Type B pancreatic cell (in vitro differentiated cells): ENCODE measurements around the gene LCOR. TPM values are rescaled to one million over a fixed set of nuclear protein-coding genes. Genes with fewer than 3 reads are reported as not detected.

Experiments
- DNase-seq: peaks from one replicate; pipeline ENCODE4 v3.0.0; 2021; ENCODE audit warnings: mixed read lengths; ENCODE audit not compliant: unreplicated experiment; ENCODE audit errors: extremely low spot score
- H3K27ac Mint-ChIP-seq: 2 replicates; pipeline ENCODE4 v1.8.0; 2021; ENCODE audit warnings: mild to moderate bottlenecking, mixed read lengths
- H3K27me3 Mint-ChIP-seq: 2 replicates; pipeline ENCODE4 v1.8.0; 2021; ENCODE audit warnings: mixed read lengths
- H3K36me3 Mint-ChIP-seq: 2 replicates; pipeline ENCODE4 v1.8.0; 2021; ENCODE audit warnings: mixed read lengths
- H3K4me1 Mint-ChIP-seq: one replicate; pipeline ENCODE4 v1.8.0; 2021; ENCODE audit warnings: mixed read lengths; ENCODE audit not compliant: unreplicated experiment
- H3K4me3 Mint-ChIP-seq: 2 replicates; pipeline ENCODE4 v1.8.0; 2021; ENCODE audit warnings: mild to moderate bottlenecking, mixed read lengths
- H3K9me3 Mint-ChIP-seq: 2 replicates; pipeline ENCODE4 v1.8.0; 2021; ENCODE audit warnings: mixed read lengths
- total RNA-seq: library from RNA; stranded (reverse); gene quantifications from 2 replicates; pipeline ENCODE4 v1.2.1, GENCODE V29; 2021; ENCODE audit warnings: low replicate concordance
- TF ChIP-seq, protein P1 (sequence below): fragments of 200-600 bp; sonication (generic); conservative IDR thresholded peaks from 2 replicates; pipeline ENCODE4 v1.5.0; 2021; ENCODE audit warnings: antibody characterized with exemption, mild to moderate bottlenecking

Gene LCOR
- total RNA-seq, 1 donor from 2014 or later: 55.1 TPM

DNA sequence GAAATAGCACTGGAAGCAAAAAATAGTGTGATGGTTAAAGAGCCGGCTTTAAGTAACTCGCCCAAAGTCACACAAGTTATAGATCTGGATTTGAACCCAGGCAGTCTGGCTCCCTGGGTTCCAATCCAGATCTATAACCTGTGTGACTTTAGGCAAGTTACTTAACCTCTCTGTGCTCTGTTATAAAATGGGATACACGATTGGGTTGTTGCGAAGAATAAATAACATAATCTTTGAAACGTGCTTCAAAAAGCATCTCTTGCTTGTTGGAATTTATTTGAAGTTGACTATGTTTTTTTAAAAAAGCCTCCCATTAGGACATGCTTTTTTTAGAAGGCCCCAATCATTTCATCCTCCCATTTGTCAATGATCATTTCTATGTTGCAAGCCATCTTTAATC, 3.5 kb upstream of the LCOR start:
- no peak for DNase-seq
- no peak overlapping the region for H3K4me3 Mint-ChIP-seq
- no peaks in the 10 kb centered on the region for H3K27me3 Mint-ChIP-seq
- no peak overlapping the region for H3K27ac Mint-ChIP-seq
- no peaks in the 10 kb centered on the region for H3K9me3 Mint-ChIP-seq
- no peaks in the 10 kb centered on the region for H3K36me3 Mint-ChIP-seq
- peaks cover 15% of the 10 kb centered on the region for H3K4me1 Mint-ChIP-seq
- TF ChIP-seq, protein P1, sequence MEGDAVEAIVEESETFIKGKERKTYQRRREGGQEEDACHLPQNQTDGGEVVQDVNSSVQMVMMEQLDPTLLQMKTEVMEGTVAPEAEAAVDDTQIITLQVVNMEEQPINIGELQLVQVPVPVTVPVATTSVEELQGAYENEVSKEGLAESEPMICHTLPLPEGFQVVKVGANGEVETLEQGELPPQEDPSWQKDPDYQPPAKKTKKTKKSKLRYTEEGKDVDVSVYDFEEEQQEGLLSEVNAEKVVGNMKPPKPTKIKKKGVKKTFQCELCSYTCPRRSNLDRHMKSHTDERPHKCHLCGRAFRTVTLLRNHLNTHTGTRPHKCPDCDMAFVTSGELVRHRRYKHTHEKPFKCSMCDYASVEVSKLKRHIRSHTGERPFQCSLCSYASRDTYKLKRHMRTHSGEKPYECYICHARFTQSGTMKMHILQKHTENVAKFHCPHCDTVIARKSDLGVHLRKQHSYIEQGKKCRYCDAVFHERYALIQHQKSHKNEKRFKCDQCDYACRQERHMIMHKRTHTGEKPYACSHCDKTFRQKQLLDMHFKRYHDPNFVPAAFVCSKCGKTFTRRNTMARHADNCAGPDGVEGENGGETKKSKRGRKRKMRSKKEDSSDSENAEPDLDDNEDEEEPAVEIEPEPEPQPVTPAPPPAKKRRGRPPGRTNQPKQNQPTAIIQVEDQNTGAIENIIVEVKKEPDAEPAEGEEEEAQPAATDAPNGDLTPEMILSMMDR: no peak

DNA sequence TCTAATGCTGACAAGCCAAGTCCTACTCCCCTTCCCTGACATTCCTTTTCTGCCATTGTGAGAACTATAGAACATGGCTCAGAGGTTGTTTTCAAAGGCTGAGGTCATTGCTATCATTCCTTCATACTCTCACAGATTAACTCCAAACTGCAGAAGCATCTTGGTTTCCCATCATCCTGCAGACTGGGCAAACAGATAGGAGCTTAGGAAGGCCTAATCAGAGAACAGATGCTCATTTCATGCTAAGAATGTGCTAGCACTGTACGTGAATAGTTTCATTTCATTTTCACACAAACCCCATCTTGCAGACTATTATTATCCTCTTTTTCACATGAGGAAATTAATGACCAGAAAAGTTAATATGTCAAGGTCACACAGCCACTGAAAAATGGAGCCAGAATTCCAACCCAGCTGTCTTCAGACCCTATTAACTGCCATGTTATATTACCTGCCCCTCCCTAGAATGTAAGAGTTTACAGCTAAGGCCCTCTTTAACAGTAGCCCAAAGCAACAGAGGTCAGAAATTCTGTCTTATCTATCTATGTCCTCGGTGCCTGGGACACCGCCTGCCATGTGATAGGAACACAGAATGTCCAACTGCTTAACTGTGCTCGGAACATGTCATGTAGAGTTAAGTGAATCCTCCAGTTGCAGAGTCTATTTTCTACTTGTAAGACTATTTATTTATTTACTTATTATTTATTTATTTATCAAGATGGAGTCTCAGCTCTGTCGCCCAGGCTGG, 2.9 kb upstream of the LCOR start:
- Mint-ChIP-seq H3K36me3 (no peaks in the 10 kb centered on the region), H3K9me3 (no peaks in the 10 kb centered on the region), H3K27me3 (no peaks in the 10 kb centered on the region), H3K27ac (no peak overlapping the region), H3K4me3 (no peak overlapping the region), H3K4me1 (peaks cover 20% of the 10 kb centered on the region)
- TF ChIP-seq, protein P1: no peak
- no peak for DNase-seq

DNA sequence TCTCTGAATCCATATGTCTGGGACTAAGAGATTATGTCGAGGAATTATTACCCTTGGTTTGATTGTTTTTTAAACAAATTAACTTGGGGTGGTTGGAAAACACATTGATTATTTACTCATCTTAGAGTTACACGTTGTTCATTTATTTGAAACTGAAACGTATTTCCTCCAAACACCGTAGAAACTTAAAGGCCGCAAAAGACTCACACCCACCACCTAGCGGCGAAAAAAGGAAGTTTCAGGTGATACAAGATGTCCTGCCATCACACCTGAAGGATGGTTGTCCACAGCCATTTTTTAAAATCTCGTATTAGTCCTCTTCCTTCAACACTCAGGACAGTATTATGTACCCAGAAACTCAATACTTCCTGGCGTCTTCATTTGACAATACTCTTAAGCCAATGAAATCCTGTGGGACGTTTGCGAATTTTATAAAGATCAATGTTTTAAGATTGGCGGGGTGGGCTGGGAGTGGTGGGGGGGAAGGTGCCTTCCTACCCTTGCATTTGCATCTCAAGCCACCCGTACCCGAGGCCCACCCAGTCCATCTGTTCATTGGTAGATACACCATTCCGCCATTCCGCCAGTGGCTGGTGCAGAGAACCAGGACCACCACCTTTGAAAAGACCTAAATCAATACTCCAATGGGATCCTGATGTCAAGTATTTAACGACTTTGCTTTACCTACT, 1.4 kb upstream of the LCOR start:
- TF ChIP-seq, protein P1: peak; percentile 92
- H3K4me1 Mint-ChIP-seq: peaks cover 28% of the 10 kb centered on the region
- H3K4me3 Mint-ChIP-seq: peak overlapping the region; percentile 86
- H3K36me3 Mint-ChIP-seq: no peaks in the 10 kb centered on the region
- no peaks in the 10 kb centered on the region for H3K27me3 Mint-ChIP-seq
- peak overlapping the region; percentile 87 for H3K27ac Mint-ChIP-seq
- peak; percentile 74 for DNase-seq
- no peaks in the 10 kb centered on the region for H3K9me3 Mint-ChIP-seq

DNA sequence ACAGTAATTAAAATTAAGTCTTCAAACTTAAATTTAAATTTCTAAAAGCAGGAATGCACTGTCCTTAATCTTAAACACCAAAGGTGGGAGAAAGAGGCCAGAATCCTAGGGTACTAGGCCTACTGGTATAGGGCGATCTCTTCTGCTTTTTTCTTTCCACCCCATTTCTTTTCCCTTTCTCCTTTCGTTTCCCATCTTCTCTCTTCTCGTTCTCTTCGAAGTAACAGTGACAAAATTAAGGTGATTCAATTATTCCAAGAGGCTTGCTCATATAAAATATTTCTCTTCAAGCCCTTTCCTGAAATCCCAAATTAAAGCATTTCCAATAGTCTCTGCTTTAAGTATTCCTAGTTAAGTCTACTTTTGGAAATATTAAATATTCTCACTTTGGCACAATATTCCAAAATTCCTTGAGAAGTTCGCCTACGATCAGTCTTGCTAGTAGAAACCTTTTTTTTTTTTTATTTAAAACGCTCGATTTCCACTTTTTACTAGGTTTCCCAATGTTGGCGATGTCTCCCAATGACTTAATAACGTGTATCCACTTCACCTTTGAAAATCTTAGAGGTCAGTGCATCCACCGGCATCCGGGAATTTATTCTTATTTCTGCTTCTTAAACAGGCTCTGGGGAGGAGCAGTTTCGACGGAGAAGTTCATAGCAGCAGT, 765 bp upstream of the LCOR start:
- peak overlapping the region; percentile 97 for H3K4me3 Mint-ChIP-seq
- peaks cover under 1% of the 10 kb centered on the region for H3K36me3 Mint-ChIP-seq
- H3K27me3 Mint-ChIP-seq: no peaks in the 10 kb centered on the region
- DNase-seq: no peak
- H3K27ac Mint-ChIP-seq: peak overlapping the region; percentile 97
- H3K4me1 Mint-ChIP-seq: peaks cover 35% of the 10 kb centered on the region
- no peaks in the 10 kb centered on the region for H3K9me3 Mint-ChIP-seq
- TF ChIP-seq, protein P1: no peak

DNA sequence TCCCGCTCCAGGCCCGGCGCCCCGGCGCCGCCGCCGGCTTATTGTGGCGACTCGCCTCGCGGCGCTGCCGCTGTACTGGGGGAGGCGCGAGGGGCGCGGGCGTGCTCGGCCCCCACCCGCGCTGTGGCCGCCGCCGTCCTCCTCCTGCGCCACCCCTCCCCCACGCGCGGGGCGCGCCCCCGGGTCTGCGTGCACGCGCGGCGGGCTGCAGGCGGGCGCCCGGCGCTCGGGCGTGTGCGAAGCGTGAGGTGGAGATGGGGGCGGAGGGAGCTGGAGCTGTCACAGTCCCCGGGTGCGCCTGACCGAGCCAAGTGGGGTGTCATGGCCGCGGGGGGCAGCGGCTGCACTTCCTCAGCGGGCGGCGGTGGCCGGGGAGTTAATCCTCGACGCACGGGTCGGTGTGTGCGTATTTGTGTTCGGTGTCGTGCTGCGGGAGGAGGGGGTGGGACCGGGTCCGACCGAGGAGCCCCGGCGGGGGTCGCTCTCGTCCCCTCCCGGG, 672 bp downstream of the LCOR start:
- Mint-ChIP-seq H3K4me1 (peaks cover 39% of the 10 kb centered on the region), H3K4me3 (peak overlapping the region; percentile 86), H3K36me3 (peaks cover 8% of the 10 kb centered on the region), H3K27ac (peak overlapping the region; percentile 95), H3K9me3 (no peaks in the 10 kb centered on the region), H3K27me3 (no peaks in the 10 kb centered on the region)
- DNase-seq: peak; percentile 89
- TF ChIP-seq, protein P1: no peak
